Neural cell (in vitro differentiated cells): Measurements from ENCODE around the gene IL10RA. TPM values are rescaled to one million over a fixed set of nuclear protein-coding genes. Genes with fewer than 3 reads are reported as not detected.

Experiments
- H2AFZ ChIP-seq: fragments of 200-600, 300-800 bp; sonication (generic), shearing (Covaris generic); 2 replicates; pipeline ENCODE4 v1.6.0; 2014; ENCODE audit warnings: low read depth, mild to moderate bottlenecking, antibody characterized with exemption, low read length, moderate library complexity
- H3F3A ChIP-seq: fragments of 200-600 bp; shearing (Covaris generic); 2 replicates; pipeline ENCODE4 v1.6.1; 2016; ENCODE audit warnings: mild to moderate bottlenecking, moderate library complexity, mixed read lengths, antibody characterized with exemption, low read length; ENCODE audit not compliant: insufficient read depth, poor library complexity, severe bottlenecking
- H3K27ac ChIP-seq: fragments of 200-600, 300-800 bp; sonication (generic), shearing (Covaris generic); 2 replicates; pipeline ENCODE4 v1.5.1; 2014; ENCODE audit warnings: mild to moderate bottlenecking, low read length, moderate library complexity
- H3K27me3 ChIP-seq: fragments of 300-800, 200-600 bp; sonication (generic), shearing (Covaris generic); 2 replicates; pipeline ENCODE4 v1.6.0; 2014; ENCODE audit warnings: mild to moderate bottlenecking, low read depth, low read length, moderate library complexity; ENCODE audit not compliant: insufficient read depth
- H3K36me3 ChIP-seq: fragments of 300-800, 200-600 bp; sonication (generic), shearing (Covaris generic); 2 replicates; pipeline ENCODE4 v1.5.1; 2014; ENCODE audit warnings: mild to moderate bottlenecking, antibody characterized with exemption, low read length, moderate library complexity; ENCODE audit not compliant: insufficient read depth
- H3K4me2 ChIP-seq: fragments of 300-800, 200-600 bp; sonication (generic), shearing (Covaris generic); 2 replicates; pipeline ENCODE4 v1.6.0; 2014; ENCODE audit warnings: mild to moderate bottlenecking, low read length
- H3K4me3 ChIP-seq: fragments of 300-800, 200-600 bp; sonication (generic), shearing (Covaris generic); 2 replicates; pipeline ENCODE4 v1.5.1; 2014; ENCODE audit warnings: mild to moderate bottlenecking, low read length, moderate library complexity
- H3K79me2 ChIP-seq: fragments of 200-600 bp; shearing (Covaris generic); replicated peaks from 2 replicates; pipeline ENCODE4 v1.6.0; 2014; ENCODE audit warnings: mild to moderate bottlenecking, low read length, moderate library complexity; ENCODE audit not compliant: insufficient read depth
- H3K9ac ChIP-seq: fragments of 300-800, 200-600 bp; sonication (generic), shearing (Covaris generic); 2 replicates; pipeline ENCODE4 v1.6.1; 2016; ENCODE audit warnings: mild to moderate bottlenecking, low read length, mixed read lengths
- H3K9me2 ChIP-seq: fragments of 200-600 bp; shearing (Covaris generic); 2 replicates; pipeline ENCODE4 v1.6.1; 2016; ENCODE audit warnings: mild to moderate bottlenecking, low read length, mixed read lengths; ENCODE audit not compliant: insufficient read depth
- H3K9me3 ChIP-seq: fragments of 200-600, 300-800 bp; sonication (generic), shearing (Covaris generic); 2 replicates; pipeline ENCODE4 v1.6.1; 2016; ENCODE audit warnings: mild to moderate bottlenecking, mixed run types, low read length, moderate library complexity, mixed read lengths
- H4K20me1 ChIP-seq: fragments of 200-600 bp; shearing (Covaris generic); 2 replicates; pipeline ENCODE4 v1.6.1; 2016; ENCODE audit warnings: mild to moderate bottlenecking, mixed run types; ENCODE audit not compliant: insufficient read depth
- CTCF ChIP-seq: fragments of 450-650 bp; IDR thresholded peaks from 2 replicates; pipeline ENCODE4 v1.5.1; 2014; ENCODE audit warnings: antibody characterized with exemption, mild to moderate bottlenecking, moderate library complexity; ENCODE audit not compliant: poor library complexity, severe bottlenecking
- EP300 ChIP-seq: fragments of 450-650 bp; conservative IDR thresholded peaks from 2 replicates; pipeline ENCODE4 v1.6.1; 2014; ENCODE audit warnings: antibody characterized with exemption, mild to moderate bottlenecking, moderate library complexity; ENCODE audit not compliant: poor library complexity, severe bottlenecking
- EZH2 ChIP-seq: fragments of 200-600, 300-800 bp; shearing (Covaris generic), sonication (generic); IDR thresholded peaks from 2 replicates; pipeline ENCODE4 v1.6.1; 2014; ENCODE audit warnings: antibody characterized with exemption, low read length, borderline replicate concordance, mild to moderate bottlenecking; ENCODE audit not compliant: insufficient read depth, poor library complexity, severe bottlenecking
- MXI1 ChIP-seq: fragments of 450-650 bp; conservative IDR thresholded peaks from 2 replicates; pipeline ENCODE4 v1.6.1; 2014; ENCODE audit warnings: antibody characterized with exemption, mild to moderate bottlenecking; ENCODE audit not compliant: poor library complexity, severe bottlenecking
- POLR2AphosphoS5 ChIP-seq: IDR thresholded peaks from 2 replicates; pipeline ENCODE4 v1.6.1; 2012
- RAD21 ChIP-seq: fragments of 450-650 bp; conservative IDR thresholded peaks from 2 replicates; pipeline ENCODE4 v1.6.1; 2014; ENCODE audit warnings: antibody characterized with exemption, mild to moderate bottlenecking, moderate library complexity
- REST ChIP-seq: IDR thresholded peaks from 2 replicates; pipeline ENCODE4 v1.6.1; 2012; ENCODE audit warnings: borderline replicate concordance
- SMC3 ChIP-seq: fragments of 450-650 bp; conservative IDR thresholded peaks from 2 replicates; pipeline ENCODE4 v1.6.1; 2014; ENCODE audit warnings: antibody characterized with exemption, mild to moderate bottlenecking, moderate library complexity; ENCODE audit not compliant: poor library complexity
- TAF1 ChIP-seq: IDR thresholded peaks from 2 replicates; pipeline ENCODE4 v1.6.1; 2012; ENCODE audit warnings: low read depth
- polyA plus RNA-seq: library from polyadenylated mRNA; depleted of rRNA; stranded (reverse); fragments of >200 nt; gene quantifications from 2 replicates; pipeline ENCODE4 v1.2.3, GENCODE V29; 2014

IL10RA gene
- polyA plus RNA-seq, 1 donor from 2014 or later, result 1.1 TPM

- Histone ChIP-seq H3F3A (no peaks in the 10 kb centered on the region), H3K36me3 (no peaks in the 10 kb centered on the region), H4K20me1 (no peaks in the 10 kb centered on the region), H2AFZ (no peak overlapping the region), H3K9me3 (no peaks in the 10 kb centered on the region), H3K9me2 (no peaks in the 10 kb centered on the region), H3K4me2 (no peak overlapping the region), H3K79me2 (no peaks in the 10 kb centered on the region), H3K27ac (no peak overlapping the region), H3K27me3 (no peaks in the 10 kb centered on the region), H3K9ac (no peak overlapping the region), H3K4me3 (no peak overlapping the region)
- TF ChIP-seq REST (no peak), SMC3 (no peak), POLR2AphosphoS5 (no peak), EP300 (no peak), EZH2 (no peak), MXI1 (no peak), RAD21 (no peak), TAF1 (no peak), CTCF (no peak)
Measured at GRCh38 chr11:118045191-118045590, 59.0 kb downstream of the IL10RA start.

GRCh38 chr11:118046051-118046963, 60.1 kb downstream of the IL10RA start:
- H3K79me2 ChIP-seq, result no peaks in the 10 kb centered on the region
- no peak for TF ChIP-seq TAF1
- no peak for TF ChIP-seq MXI1
- TF ChIP-seq EP300, result no peak
- TF ChIP-seq CTCF, result no peak
- no peak for TF ChIP-seq SMC3
- no peak for TF ChIP-seq POLR2AphosphoS5
- TF ChIP-seq EZH2, result no peak
- TF ChIP-seq REST, result no peak
- no peak for TF ChIP-seq RAD21
- H3K9me2 ChIP-seq, result no peaks in the 10 kb centered on the region
- H3K9ac ChIP-seq, result no peak overlapping the region
- no peak overlapping the region for H3K27ac ChIP-seq
- H3F3A ChIP-seq, result no peaks in the 10 kb centered on the region
- no peak overlapping the region for H2AFZ ChIP-seq
- H3K36me3 ChIP-seq, result no peaks in the 10 kb centered on the region
- H3K4me2 ChIP-seq, result no peak overlapping the region
- no peak overlapping the region for H3K4me3 ChIP-seq
- H4K20me1 ChIP-seq, result no peaks in the 10 kb centered on the region
- H3K9me3 ChIP-seq, result no peaks in the 10 kb centered on the region
- H3K27me3 ChIP-seq, result no peaks in the 10 kb centered on the region
